ENCODE measurements around the gene PRG3.

GRCh38 chr11:57335023-57335342 lies 46.0 kb downstream of the PRG3 start:
- TF ChIP-seq POLR2AphosphoS5 (IDR thresholded peaks at IDR 0.05; ENCODE audit: low read depth, low read length) (no peak), POLR2A (IDR thresholded peaks at IDR 0.05; ENCODE audit: low read depth, low read length) (no peak)

Measured in GM12892 (cell line).